Measurements from ENCODE around the gene DEFB125.
"Not testable (repeated sequence)": the region's sequence is repeated elsewhere in the genome, so short reads cannot be mapped to it uniquely, and the experiment has no call there.

The DEFB125 gene, protein sequence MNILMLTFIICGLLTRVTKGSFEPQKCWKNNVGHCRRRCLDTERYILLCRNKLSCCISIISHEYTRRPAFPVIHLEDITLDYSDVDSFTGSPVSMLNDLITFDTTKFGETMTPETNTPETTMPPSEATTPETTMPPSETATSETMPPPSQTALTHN

DNA sequence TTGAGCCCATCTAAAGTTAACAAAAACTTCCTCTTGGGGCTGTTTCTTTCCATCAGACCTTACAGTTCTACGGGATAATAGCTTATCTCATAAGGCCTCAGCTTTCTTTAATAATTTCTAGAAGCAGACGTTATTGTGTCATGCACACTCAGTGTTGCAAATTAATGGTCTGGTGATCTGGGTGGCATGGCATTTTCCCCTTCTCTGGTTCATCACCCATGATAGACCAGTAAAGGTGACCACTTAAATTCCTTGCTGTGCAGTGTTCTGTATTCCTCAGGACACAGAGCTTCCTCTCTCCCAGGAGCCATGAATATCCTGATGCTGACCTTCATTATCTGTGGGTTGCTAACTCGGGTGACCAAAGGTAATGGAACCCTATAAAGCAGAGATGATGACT, at the start of gene DEFB125:
DEFB125 (plus strand) TSS at position 272 of the 400 bp plus-strand sequence; CDS start at position 310, 38 bp downstream.
- no peak for DNase-seq

DNA sequence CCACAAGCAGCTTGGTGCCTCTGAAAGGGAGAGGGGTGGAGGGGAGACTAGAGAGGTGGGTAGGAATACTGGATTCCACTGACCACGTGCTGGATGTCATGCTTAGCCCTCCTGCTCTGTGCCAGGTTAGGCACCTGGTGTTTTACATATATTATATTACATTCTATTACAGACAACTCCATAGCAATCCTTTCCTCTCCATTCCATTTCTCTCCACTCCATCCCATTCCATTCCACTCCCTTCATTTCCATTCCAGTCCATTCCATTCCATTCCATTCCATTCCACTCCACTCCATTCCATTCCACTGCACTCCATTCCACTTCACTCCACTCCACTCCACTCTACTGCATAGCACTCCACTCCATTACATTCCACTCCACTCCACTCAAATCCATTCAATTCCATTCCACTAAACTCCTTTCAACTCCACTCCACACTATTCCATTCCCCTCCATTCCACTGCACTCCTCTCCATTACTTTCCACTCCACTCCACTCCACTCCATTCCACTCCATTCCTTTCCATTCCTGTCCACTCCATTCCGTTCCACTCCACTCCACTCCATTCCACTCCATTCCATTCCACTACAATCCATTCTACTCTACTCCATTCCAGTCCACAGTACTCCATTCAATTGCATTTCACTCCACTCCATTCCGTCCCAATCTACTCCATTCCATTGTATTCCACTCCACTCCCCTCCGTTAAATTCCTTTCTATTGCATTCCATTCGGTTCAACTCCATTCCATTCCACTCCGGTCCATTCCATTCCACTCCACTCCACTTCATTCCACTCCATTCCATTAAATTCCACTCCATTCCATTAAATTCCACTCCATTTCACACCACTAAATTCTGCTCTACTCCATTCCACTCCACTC, 27.2 kb upstream of the DEFB125 start:
- no peak for DNase-seq

DNA sequence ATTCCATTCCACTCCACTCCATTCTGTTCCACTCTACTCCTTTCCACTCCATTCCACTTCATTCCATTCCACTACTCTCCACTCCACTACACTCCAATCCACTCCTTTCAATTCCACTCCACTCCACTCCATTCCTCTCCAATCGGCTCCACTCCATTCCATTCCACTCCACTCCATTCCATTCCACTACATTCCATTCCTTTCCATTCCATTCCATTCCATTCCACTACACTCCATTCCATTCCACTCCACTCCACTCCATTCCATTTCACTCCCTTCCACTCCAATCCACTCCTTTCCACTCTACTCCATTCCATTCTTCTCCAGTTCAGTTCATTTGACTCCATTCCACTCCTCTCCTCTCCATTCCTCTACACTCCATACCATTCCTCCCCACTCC, 26.2 kb upstream of the DEFB125 start:
- no peak for DNase-seq

DNA sequence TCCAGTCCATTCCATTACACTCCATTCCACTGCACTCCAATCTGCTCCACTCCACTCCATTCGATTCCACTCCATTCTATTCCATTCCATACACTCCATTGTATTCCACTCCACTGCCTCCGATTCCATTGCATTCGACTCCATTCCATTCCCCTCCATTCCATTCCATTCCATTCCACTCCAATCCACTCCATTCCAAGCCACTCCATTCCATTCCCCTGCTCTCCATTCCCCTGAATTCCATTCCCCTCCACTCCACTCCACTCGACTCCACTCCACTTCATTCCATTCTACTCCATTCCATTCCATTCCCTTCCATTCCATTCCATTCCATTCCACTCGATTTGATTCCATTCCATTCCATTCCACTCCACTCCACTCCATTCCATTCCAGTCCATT, 25.7 kb upstream of the DEFB125 start:
- no peak for DNase-seq

DNA sequence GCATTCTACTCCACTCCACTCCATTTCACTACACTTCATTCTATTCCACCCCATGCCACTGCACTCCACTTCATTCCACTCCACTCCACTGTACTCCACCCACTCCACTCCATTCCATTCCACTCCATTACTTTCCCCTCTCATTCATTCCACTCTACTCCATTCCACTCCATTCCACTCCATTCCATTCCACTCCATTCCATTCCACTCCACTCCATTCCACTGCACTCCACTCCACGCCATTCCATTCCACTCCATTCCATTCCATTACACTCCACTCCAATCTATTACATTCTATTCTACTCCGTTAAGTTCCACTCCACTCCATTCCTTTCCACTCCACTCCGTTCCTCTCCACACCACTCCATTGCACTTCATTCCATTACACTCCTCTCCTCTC, 25.0 kb upstream of the DEFB125 start:
- no peak for DNase-seq

DNA sequence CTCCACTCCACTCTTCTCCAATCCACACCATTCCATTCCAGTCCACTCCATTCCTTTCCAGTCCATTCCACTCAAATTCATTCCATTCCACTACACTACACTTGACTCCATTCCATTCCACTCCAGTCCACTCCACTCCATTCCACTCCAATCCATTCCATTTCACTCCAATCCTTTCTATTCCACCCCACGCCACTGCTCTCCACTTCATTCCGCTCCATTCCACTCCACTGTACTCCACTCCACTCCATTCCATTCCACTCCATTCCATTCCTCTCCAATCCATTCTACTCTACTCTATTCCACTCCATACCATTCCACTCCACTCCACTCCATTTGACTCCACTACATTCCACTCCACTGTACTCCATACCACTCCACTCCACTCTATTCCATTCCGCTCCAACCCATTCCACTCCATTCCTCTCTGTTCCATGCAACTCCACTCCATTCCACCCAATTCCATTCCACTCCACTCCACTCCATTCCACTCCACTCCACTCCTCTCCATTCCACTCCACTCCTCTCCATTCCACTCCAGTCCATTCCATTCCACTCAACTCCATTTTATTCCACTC, 23.4 kb upstream of the DEFB125 start:
- DNase-seq = no peak

DNA sequence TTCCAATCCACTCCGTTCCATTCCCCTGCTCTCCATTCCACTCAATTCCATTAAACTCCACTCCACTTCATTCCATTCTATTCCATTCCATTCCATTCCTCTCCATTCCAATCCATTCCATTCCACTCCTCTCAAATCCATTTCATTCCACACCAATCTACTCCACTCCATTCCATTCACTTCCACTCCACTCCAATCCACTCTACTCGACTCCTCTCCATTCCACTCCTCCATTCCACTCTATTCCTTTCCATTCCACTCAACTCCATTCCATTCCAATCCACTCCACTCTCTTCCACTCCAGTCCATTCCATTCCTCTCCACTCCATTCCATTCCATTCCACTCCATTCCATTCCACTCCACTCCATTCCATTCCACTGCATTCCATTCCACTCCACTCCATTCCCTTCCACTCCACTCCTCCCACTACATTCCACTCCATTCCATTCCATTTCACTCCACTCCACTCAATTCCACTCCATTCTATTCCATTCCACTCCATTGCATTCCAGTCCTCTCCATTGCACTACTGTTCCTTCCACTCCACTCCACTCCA, 22.6 kb upstream of the DEFB125 start:
- DNase-seq = no peak

DNA sequence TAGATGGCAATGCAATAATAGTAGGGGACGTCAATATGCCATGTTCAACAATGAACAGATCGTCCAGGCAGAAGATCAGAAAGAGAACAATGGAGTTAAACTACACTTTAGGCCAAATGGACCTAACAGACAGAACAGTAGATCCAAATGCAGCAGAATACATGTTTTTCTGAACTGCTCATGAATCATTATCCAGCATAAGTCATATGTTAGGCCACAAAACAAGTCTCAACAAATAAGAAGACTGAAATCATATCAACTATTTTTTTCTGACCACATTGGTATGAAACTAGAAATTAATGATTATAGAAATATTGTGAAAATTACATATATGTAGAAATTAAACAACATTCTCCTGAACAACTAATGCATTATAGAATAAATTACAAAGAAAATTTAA, 10.2 kb upstream of the DEFB125 start:
- DNase-seq = no peak

DNA sequence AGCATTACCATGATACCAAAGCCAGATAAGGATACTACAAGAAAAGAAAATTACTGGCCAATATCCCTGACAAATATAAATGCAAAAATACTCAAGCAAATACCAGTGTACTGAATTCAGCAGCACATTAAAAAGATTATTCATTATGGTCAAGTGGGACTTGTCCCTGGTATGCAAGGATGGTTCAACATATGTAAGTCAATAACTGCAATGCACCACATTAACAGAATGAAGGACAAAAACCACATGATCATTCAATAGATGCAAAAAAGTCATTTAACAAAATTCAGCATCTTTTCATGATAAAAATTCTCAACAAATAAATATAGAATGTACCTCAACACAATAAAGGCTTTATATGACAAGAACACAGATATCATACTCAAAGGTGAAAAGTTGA, 9.1 kb upstream of the DEFB125 start:
- DNase-seq = no peak

DNA sequence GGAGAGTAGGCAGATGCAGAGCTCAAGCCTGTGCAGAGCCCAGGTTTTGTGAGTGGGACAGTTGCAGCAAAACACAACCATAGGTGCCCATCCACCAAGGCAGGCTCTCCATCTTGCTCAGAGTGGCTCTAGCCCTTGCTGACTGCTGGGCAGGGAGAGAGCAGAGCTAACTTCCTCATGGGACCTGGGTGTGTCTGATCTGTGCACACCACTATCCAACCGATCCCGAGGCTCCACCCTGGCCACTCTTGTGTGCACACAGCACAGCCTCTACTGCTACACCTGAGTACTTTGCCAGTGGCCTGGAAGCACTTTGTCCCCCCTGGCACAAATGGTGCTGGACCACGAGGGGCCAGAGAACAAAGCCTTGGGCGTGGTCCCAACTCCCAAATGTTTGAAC, 7.9 kb upstream of the DEFB125 start:
- DNase-seq = no peak

DNA sequence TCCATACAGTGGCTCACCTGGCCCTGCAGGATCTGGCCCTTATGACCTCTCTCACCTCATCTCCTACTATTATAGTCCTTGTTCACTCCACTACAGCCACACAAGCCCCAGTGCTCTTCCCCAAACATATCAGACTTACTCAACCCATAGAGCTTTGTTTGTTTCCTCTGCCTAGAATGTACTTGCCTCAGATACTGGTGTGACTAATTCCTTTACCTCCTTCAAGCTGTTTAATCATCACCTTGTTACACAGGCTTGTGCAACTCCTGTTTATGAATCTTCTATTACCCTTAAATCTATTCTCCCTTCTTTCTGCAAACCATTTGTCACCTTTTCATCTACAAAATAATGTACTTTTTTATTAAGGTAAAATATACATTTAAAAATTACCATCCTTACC, 3.2 kb downstream of the DEFB125 start:
- DNase-seq = no peak

DNA sequence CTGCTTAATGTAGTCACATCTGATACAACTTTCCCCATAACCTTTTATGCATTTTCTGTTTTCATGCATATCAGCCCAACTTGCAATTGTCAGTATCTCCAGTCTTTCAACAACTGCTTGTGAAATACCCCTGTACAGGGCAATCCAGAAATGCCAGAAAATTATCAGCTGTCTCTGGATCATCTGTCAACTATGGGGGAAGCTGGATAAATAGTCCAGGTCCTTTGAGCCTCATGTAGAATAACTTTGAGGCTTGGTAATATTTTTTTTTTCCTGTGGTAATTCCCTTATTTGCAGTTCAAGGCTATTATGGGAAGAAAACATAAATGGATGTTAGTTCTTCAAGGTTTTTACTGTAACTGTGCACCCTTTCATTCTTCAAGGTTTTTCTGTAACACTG, 6.2 kb downstream of the DEFB125 start:
- DNase-seq = no peak

DNA sequence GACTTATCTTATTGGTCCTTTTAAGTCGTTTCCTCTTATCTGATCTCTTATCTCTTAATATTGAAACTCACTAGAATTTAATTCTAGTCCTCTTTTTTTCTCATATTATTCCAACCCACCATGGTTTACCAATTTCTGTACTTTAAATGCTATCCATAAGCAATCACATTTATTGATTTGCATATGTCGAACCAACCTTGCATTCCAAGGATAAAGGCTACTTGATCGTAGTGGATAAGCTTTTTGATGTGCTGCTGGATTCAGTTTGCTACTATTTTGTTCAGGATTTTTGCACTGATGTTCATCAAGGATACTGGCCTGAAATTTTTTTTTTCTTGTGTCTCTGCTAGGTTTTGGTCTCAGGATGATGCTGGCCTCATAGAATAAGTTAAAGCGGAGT, 7.7 kb downstream of the DEFB125 start:
- DNase-seq = no peak

DNA sequence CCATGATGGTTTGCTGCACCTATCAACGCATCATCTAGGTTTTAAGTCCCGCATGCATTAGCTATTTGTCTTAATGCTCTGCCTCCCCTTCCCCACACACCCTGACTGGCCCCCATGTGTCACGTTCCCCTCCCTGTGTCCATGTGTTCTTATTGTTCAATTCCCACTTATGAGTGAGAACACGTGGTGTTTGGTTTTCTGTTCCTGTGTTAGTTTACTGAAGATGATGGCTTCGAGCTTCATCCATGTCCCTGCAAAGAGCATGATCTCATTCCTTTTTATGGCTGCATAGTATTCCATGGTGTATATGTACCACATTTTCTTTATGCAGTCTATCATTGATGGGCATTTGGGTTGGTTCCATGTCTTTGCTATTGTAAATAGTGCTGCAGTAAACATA, 10.2 kb downstream of the DEFB125 start:
- not testable (repeated sequence) for DNase-seq

DNA sequence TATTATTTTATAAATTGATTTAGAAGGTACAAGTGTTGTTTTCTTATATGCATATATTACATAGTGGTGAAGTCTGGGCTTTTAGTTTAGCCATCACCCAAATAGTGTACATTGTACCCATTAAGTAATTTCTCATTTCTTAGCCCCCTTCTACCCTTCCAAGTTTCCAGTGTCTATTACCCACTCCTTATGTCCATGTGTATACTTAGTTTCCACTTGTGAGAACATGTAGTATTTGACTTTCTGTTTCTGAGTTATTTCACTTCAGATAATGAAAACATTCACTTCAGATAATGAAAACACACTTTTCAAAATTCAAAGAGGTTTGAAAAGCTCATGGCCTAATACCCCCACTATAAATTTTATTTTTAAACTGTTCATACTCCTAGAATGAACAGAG, 14.5 kb downstream of the DEFB125 start:
- no peak for DNase-seq

DNA sequence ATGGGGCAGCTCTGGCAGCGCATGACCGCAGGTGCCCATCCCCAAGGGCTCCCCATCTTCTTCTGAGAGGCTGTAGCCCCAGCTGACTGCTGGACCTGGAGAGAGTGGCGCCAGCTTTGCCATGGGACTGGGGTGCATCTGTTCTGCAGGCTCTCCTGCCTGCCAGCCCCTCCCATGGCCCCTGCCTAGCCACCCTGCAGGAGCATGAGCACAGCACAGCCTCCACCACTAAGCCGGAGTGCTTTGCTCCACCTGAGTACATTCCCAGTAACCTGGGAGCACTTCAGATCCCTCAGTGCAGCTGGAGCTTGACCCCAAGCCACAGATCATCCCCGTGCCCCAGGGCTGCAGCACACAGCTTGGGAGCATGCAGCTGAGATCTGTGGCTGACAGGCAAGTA, 16.0 kb downstream of the DEFB125 start:
- no peak for DNase-seq

DNA sequence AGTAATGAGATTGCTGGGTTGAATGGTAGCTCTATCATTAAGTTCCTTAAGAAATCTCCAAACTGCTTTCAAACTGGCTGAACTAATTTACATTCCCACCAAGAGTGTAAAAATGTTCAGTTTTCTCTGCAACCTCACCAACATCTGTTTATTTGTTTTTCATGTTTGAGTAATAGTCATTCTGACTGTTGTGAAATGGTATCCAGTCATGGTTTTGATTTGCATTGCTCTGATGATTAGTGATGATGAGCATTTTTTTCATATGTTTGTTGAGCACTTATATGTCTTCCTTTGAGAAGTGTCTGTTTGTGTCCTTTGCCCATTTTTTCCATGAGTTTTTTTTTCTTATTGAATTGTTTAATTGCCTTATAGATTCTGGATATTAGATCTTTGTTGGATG, 24.9 kb downstream of the DEFB125 start:
- no peak for DNase-seq

DNA sequence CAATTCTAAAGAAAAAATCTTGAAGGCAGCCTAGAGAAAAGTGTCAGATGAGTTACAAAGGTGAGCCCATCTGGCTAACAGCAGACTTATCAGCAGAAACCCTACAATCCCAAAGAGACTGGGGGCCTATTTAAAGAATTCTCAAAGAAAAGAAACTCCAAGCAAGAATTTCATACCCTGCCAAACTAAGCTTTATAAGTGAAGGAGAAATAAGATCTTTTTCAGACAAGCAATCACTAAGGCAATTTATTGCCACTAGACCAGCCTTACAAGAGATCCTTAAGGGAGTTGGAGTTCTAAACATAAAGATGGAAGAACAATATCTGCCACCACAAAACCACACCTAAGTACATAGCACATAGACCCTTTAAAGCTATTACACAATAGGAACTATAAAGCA, 30.0 kb downstream of the DEFB125 start:
- DNase-seq = no peak

DNA sequence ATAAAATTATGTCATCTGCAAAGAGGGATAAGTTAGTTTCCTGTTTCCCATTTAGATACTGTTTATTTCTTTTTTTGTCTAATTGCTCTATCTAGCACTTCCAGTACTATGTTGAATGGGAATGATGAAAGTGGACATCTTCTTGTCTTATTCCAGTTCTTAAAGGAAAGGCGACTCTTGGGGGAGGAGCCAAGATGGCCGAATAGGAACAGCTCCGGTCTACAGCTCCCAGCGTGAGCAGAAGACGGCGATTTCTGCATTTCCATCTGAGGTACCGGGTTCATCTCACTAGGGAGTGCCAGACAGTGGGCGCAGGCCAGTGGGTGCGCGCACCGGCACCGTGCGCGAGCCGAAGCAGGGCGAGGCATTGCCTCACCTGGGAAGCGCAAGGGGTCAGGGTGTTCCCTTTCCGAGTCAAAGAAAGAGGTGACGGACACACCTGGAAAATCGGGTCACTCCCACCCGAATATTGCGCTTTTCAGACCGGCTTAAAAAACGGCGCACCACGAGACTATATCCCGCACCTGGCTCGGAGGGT, 42.4 kb downstream of the DEFB125 start:
- not testable (repeated sequence) for DNase-seq

DNA sequence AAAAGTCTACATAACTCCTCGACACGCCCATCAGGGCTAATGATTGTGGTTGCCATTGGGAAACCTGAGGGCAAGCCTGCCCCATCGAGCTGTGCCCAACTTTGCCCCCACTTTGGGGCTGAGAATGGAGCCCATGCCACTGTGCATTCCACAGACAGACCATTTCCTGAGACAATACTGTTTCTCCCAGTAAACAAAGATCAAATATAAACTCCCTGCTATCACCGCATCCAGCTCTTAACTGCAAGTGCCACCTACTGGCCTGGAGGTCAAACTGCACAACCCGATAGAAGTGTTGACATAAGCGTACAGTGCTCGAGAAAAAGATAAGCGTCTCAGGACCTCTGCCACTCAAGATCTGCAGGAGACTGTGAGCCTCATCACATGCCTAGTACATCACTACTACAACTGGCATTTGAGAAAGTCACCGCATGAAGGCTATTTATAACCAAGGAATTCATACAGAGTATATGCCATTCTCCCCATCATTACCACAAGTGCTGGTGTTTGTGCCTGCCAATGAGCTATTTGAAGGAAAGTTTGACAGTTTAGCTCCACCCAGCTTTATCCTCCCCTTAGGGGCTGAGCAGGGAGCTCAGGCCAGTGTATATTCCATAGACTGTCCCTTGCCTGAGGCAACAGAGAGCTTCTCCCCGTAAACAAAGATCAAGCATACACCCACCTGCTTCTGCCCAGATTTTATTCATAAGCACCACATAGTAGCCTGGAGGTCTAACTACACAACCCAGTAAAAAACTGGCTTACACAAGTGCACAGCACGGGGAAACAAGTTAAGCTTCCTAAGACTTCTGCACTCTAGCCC, 50.4 kb downstream of the DEFB125 start:
- DNase-seq = peak in 1 of 2 donors; percentile 7

DNA sequence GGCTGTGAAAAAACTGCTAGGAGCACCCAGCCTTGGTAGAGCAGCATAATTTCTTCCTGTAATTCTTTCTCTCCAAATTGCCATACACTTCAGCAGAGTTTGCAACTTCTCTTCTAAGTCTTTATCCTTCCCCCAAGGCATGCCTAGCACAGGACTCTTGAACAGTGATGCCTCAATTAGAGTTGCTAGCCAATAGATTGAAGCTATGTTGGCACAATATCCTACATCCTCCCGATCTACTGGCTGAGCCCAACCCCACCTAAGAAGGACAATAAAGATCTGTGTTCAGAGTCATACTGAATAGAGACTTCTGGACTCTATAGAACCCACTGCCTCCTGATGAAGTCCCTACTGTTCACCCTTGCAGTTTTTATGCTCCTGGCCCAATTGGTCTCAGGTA, 54.8 kb downstream of the DEFB125 start, which contains the start of gene DEFB126:
DEFB126 (plus strand) TSS at position 301 of the 400 bp plus-strand sequence; CDS start at position 340, 39 bp downstream.
- no peak for DNase-seq

DNA sequence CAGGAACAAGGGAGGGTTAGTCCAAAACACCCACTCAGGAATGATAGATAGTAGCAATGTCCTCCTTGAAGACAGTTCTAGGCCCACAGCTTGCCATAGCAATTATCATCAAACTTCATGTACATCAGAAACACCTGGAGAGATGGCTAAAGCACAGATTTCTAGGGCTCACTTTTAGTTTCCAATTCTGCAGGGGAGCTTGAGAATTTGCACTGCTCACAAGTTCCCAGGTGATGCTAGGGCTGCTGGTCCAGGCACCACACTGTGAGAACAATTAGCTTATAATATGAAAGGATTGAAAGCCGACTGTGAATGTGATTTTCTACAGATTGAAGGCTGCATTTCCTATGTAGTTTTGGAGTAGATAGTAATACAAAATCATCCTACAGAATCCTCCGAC, 58.4 kb downstream of the DEFB125 start:
- no peak for DNase-seq

All from stimulated activated CD4-positive, alpha-beta T cell treated with anti-CD3 and anti-CD28 coated beads, Interleukin-2, amount 100 ng/mL, for 48 hours (primary cell).